Subcutaneous abdominal adipose tissue (tissue), 5 donors: ENCODE data around the gene PRRG3.
"Not testable (repeated sequence)": the region's sequence is repeated elsewhere in the genome, so short reads cannot be mapped to it uniquely, and the experiment has no call there.

Experiments used
- H3K27ac ChIP-seq: one replicate; pipeline ENCODE4 v1.7.0; 2013; ENCODE audit warnings: low read depth, mild to moderate bottlenecking, inconsistent platforms, low read length, moderate library complexity
- H3K27me3 ChIP-seq, 5 donors: one replicate each; pipeline ENCODE4 v1.7.0; 2013; ENCODE audit warnings: low read length in 5 of 5, inconsistent platforms in 1 of 5; ENCODE audit not compliant: control insufficient read depth in 5 of 5, insufficient read depth in 4 of 5
- H3K36me3 ChIP-seq, 5 donors: one replicate each; pipeline ENCODE4 v1.7.0; 2013; ENCODE audit warnings: low read length in 5 of 5; ENCODE audit not compliant: control insufficient read depth in 5 of 5, insufficient read depth in 5 of 5
- H3K4me1 ChIP-seq, 5 donors: one replicate each; pipeline ENCODE4 v1.7.0; 2013; ENCODE audit warnings: low read length in 5 of 5, mild to moderate bottlenecking in 3 of 5, moderate library complexity in 1 of 5; ENCODE audit not compliant: control insufficient read depth in 5 of 5, insufficient read depth in 5 of 5
- H3K4me3 ChIP-seq, 5 donors: one replicate each; pipeline ENCODE4 v1.7.0; 2013; ENCODE audit warnings: low read length in 5 of 5, low read depth in 1 of 5
- H3K9ac ChIP-seq, 5 donors: one replicate each; pipeline ENCODE4 v1.7.0; 2013; ENCODE audit warnings: low read length in 5 of 5, mild to moderate bottlenecking in 4 of 5, moderate library complexity in 3 of 5
- H3K9me3 ChIP-seq, 5 donors: one replicate each; pipeline ENCODE4 v1.7.0; 2013; ENCODE audit warnings: low read length in 5 of 5; ENCODE audit not compliant: control insufficient read depth in 5 of 5
- donor health status: healthy.
- donor health status: healthy.
- donor health status: healthy.
- donor health status: healthy.
- donor health status: healthy.

Gene PRRG3

GRCh38 chrX:151695583-151696340, 504 bp downstream of the PRRG3 start:
- Histone ChIP-seq H3K36me3 (no peaks in the 10 kb centered on the region), H3K9ac (no peak overlapping the region), H3K9me3 (no peaks in the 10 kb centered on the region), H3K27me3 (peaks cover 12 to 30% (median 22%) of the 10 kb centered on the region in 5 donors), H3K27ac (no peak overlapping the region), H3K4me3 (peak overlapping the region in 3 of 5 donors; percentile 30 to 52 (median 44)), H3K4me1 (peaks cover 0 to 7% (median 0%) of the 10 kb centered on the region in 5 donors)

- H3K4me3 ChIP-seq, H3K9me3 ChIP-seq, H3K9ac ChIP-seq, H3K4me1 ChIP-seq, H3K27ac ChIP-seq, H3K36me3 ChIP-seq: not testable (repeated sequence)
- H3K27me3 ChIP-seq: peaks cover 12 to 34% (median 22%) of the 10 kb centered on the region in 5 donors
These were observed 1.8 kb downstream of the PRRG3 start for GRCh38 chrX:151697082-151697481.

GRCh38 chrX:151697522-151697921, 2.3 kb downstream of the PRRG3 start:
- Histone ChIP-seq H3K27ac (no peak overlapping the region), H3K4me3 (no peak overlapping the region), H3K9ac (no peak overlapping the region), H3K36me3 (no peaks in the 10 kb centered on the region), H3K27me3 (peaks cover 10 to 36% (median 22%) of the 10 kb centered on the region in 5 donors), H3K4me1 (peaks cover 0 to 7% (median 0%) of the 10 kb centered on the region in 5 donors), H3K9me3 (no peaks in the 10 kb centered on the region)

DNA sequence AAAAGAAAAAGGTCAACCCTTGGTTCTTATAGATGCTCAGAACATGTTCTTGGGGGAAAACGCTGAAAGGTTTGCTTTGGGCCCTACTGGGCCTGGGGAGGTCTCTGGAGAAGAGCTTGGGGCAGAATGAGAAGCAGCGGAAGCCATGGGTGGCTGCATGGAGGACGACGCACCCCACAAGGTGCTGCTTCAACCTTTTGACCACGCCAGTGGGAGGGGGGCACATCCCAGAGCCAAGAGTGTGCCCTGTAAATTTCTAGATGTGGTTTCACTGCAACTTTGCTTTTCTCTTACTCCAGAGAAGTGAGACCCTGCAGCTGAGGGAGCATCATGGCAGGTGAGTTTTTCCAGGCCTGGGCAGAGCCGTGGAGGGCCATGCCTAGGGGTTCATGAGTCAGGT, 3.2 kb downstream of the PRRG3 start:
- Histone ChIP-seq H3K4me1 (peaks cover 0 to 15% (median 6%) of the 10 kb centered on the region in 5 donors), H3K9ac (no peak overlapping the region), H3K4me3 (no peak overlapping the region), H3K36me3 (no peaks in the 10 kb centered on the region), H3K27ac (no peak overlapping the region), H3K9me3 (no peaks in the 10 kb centered on the region), H3K27me3 (peaks cover 9 to 34% (median 22%) of the 10 kb centered on the region in 5 donors)

GRCh38 chrX:151699746-151700145, 4.5 kb downstream of the PRRG3 start:
- Histone ChIP-seq H3K27ac (no peak overlapping the region), H3K9me3 (no peaks in the 10 kb centered on the region), H3K4me1 (peaks cover 0 to 23% (median 11%) of the 10 kb centered on the region in 5 donors), H3K36me3 (no peaks in the 10 kb centered on the region), H3K4me3 (no peak overlapping the region), H3K27me3 (peaks cover 9 to 37% (median 16%) of the 10 kb centered on the region in 5 donors), H3K9ac (no peak overlapping the region)

DNA sequence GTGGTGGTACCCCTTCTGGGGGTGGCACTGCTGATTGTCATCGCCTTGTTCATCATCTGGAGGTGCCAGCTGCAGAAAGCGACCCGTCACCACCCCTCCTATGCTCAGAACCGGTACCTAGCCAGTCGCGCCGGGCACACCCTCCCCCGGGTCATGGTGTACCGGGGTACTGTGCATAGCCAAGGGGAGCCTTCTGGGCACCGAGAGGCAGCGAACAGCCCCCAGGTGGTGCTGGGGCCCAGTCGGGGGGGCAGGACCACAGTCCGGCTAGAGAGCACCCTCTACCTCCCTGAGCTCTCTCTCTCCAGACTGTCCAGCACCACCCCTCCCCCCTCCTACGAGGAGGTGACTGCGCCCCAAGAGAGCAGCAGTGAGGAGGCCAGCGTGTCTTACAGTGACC, 5.3 kb downstream of the PRRG3 start:
- H3K9ac ChIP-seq: no peak overlapping the region
- no peak overlapping the region for H3K4me3 ChIP-seq
- peaks cover 9 to 38% (median 13%) of the 10 kb centered on the region in 5 donors for H3K27me3 ChIP-seq
- H3K36me3 ChIP-seq: no peaks in the 10 kb centered on the region
- H3K9me3 ChIP-seq: no peaks in the 10 kb centered on the region
- H3K27ac ChIP-seq: no peak overlapping the region
- H3K4me1 ChIP-seq: peaks cover 0 to 22% (median 11%) of the 10 kb centered on the region in 5 donors

DNA sequence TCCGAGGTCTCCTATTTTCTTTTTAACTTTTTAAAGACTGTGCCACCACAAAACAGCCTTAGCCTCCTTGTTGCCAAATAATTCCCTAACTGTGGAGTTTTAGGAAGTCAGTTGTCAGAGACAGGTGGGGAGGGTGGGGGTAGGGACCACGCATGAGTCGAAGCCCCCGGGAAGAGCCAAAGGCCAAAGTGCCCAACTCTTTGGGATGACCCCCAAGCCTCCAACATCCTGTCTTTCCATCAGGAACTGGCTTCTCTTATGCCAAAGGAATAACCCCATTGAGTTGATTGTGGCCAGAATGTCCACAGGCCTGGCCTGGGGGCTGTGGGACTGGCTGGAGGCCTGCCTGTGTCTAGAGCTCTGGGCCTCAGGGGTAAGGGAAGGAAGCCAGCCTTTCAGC, 5.8 kb downstream of the PRRG3 start:
- H3K4me1 ChIP-seq: peaks cover 0 to 17% (median 11%) of the 10 kb centered on the region in 5 donors
- no peak overlapping the region for H3K4me3 ChIP-seq
- H3K36me3 ChIP-seq: no peaks in the 10 kb centered on the region
- no peak overlapping the region for H3K9ac ChIP-seq
- no peak overlapping the region for H3K27ac ChIP-seq
- no peaks in the 10 kb centered on the region for H3K9me3 ChIP-seq
- H3K27me3 ChIP-seq: peaks cover 5 to 38% (median 9%) of the 10 kb centered on the region in 5 donors

DNA sequence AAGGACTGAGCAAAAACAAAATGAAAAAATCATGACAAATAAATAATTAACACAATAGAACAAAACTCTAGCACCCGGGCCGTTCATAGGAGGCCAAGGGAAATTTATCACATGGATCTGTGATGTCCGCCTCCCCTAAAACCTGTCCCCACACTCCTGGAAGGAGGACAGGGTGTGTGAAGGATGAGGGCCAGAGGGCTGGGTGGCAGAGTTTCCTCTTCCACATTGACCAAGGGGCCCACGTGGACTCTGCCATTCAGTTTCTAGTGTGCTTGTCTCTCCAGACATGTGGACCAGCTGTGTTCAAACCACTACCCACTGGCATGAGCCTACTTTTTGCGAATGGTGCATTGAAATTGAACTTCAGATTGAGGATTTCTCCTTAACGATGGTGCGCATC, 6.3 kb downstream of the PRRG3 start:
- no peaks in the 10 kb centered on the region for H3K36me3 ChIP-seq
- no peak overlapping the region for H3K4me3 ChIP-seq
- peaks cover 6 to 41% (median 10%) of the 10 kb centered on the region in 5 donors for H3K27me3 ChIP-seq
- H3K9ac ChIP-seq: no peak overlapping the region
- peaks cover 0 to 16% (median 11%) of the 10 kb centered on the region in 5 donors for H3K4me1 ChIP-seq
- no peak overlapping the region for H3K27ac ChIP-seq
- H3K9me3 ChIP-seq: no peaks in the 10 kb centered on the region

- Histone ChIP-seq H3K4me1 (peaks cover 0 to 16% (median 11%) of the 10 kb centered on the region in 5 donors), H3K9ac (no peak overlapping the region), H3K27ac (no peak overlapping the region), H3K36me3 (no peaks in the 10 kb centered on the region), H3K4me3 (no peak overlapping the region), H3K27me3 (peaks cover 13 to 42% (median 14%) of the 10 kb centered on the region in 5 donors), H3K9me3 (no peaks in the 10 kb centered on the region)
These were observed 6.9 kb downstream of the PRRG3 start for GRCh38 chrX:151702026-151702714.

- H3K9ac ChIP-seq: no peak overlapping the region
- peaks cover 12 to 43% (median 13%) of the 10 kb centered on the region in 5 donors for H3K27me3 ChIP-seq
- no peaks in the 10 kb centered on the region for H3K9me3 ChIP-seq
- no peaks in the 10 kb centered on the region for H3K36me3 ChIP-seq
- no peak overlapping the region for H3K4me3 ChIP-seq
- H3K4me1 ChIP-seq: peaks cover 0 to 16% (median 11%) of the 10 kb centered on the region in 5 donors
- no peak overlapping the region for H3K27ac ChIP-seq
These were observed 7.6 kb downstream of the PRRG3 start for GRCh38 chrX:151702741-151703340.
